ENCODE results near the gene TNIP2.

Gene TNIP2

DNA sequence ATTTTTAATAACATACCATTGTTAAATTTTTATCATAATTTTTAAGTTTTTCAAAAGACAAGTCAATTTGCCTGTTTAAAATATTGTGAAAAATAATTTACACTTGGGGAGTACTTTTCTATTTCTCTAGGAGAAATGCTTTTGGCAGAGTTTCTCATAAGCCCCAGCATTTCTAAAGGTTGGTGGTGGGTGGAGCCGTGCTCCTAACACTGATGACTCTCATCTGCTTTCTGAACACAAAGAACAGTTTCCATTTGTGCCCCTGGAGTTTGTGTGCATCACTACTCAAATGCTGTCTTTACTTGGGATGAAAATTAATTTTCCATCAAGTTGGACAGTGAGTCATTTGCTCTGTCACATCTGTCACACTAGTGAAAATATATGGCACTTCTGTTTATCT lies 57.6 kb downstream of the TNIP2 start:
- DNase-seq (ENCODE audit: low read depth): no peak
- H3K4me3 ChIP-seq (ENCODE audit: low read length): no peak overlapping the region
- TF ChIP-seq CTCF (IDR thresholded peaks at IDR 0.05; ENCODE audit: insufficient read depth, low read depth, low read length, missing control alignments): no peak

DNA sequence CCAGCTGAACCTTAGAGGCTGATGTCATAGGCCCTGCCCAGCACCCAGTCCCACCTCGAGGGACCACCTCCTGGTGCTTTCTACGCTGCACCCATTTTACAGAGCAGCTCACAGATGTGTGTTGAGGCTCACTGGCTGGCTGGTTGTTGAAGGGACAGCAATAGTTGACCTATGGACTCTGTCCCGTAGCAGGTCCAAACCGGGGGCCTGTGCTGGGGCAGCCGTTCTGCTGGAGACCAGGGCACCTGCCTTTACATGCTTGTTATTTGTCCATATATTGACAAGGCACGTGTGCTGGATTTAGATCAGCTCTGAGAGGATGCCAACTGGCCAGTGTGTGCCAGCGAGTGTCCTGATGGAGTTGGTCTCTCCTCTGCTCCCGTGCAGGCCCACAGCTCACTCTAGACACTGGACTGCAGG lies 58.1 kb downstream of the TNIP2 start:
- no peak overlapping the region for H3K4me3 ChIP-seq (ENCODE audit: low read length)
- no peak for DNase-seq (ENCODE audit: low read depth)
- TF ChIP-seq CTCF (IDR thresholded peaks at IDR 0.05; ENCODE audit: insufficient read depth, low read depth, low read length, missing control alignments): no peak

GRCh38 chr4:2696423-2696822 lies 59.7 kb downstream of the TNIP2 start:
- TF ChIP-seq CTCF (IDR thresholded peaks at IDR 0.05; ENCODE audit: insufficient read depth, low read depth, low read length, missing control alignments): no peak
- no peak for DNase-seq (ENCODE audit: low read depth)
- H3K4me3 ChIP-seq (ENCODE audit: low read length): no peak overlapping the region

- H3K4me3 ChIP-seq (ENCODE audit: low read length): no peak overlapping the region
- TF ChIP-seq CTCF (IDR thresholded peaks at IDR 0.05; ENCODE audit: insufficient read depth, low read depth, low read length, missing control alignments): no peak
- DNase-seq (ENCODE audit: low read depth): no peak
Observed at GRCh38 chr4:2695346-2696060, 60.6 kb downstream of the TNIP2 start.

DNA sequence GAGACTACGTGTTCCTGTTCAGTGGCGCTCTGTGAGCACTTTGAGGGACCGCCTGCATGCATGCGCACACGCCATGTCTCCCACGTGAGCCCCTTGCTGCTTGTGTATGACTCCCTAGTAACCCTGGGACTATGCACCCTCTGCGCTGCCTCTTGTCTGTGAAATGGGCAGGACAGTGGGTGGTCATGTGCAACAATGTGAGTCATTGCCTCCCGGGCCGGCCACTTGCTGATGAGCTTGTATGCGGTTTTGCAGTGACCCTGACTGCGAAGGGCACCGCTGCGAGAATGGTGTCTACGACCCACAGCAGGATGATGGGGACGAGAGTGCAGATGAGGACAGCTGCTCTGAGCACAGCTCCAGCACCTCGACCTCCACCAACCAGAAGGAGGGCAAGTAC lies 61.4 kb downstream of the TNIP2 start:
- TF ChIP-seq CTCF (IDR thresholded peaks at IDR 0.05; ENCODE audit: insufficient read depth, low read depth, low read length, missing control alignments): no peak
- H3K4me3 ChIP-seq (ENCODE audit: low read length): no peak overlapping the region
- no peak for DNase-seq (ENCODE audit: low read depth)

DNA sequence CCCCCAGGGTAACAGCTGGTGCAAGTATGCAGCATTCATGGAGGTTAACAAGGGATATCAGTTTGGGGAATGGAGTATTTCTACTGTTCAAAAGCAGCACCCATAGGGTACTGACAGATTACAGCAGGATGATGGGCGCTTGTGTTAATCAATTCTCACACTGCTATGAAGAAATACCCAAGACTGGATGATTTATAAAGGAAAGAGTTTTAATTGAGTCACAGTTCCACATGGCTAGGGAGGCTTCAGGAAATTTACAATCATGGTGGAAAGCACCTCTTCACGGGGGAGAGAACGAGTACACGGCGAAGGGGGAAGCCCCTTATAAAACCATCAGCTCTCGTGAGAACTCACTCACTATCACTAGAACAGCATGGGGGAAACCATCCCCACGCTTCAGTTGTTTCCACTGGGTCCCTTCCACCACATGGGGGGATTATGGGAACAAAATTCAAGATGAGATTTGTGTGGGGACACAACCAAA lies 64.1 kb downstream of the TNIP2 start:
- no peak overlapping the region for H3K4me3 ChIP-seq (ENCODE audit: low read length)
- TF ChIP-seq CTCF (IDR thresholded peaks at IDR 0.05; ENCODE audit: insufficient read depth, low read depth, low read length, missing control alignments): no peak
- no peak for DNase-seq (ENCODE audit: low read depth)

All from epithelial cell of esophagus (primary cell).